ENCODE data around the gene TTC33. TPM values are rescaled to one million over a fixed set of nuclear protein-coding genes. Genes with fewer than 3 reads are reported as not detected.
"Not testable (repeated sequence)": the region's sequence is repeated elsewhere in the genome, so short reads cannot be mapped to it uniquely, and the experiment has no call there.

The TTC33 gene
- total RNA-seq, 3 donors from 2014 or later (not counting 1 experiment from before 2014, with no cell fraction given), result 7.3 to 11.4 (median 10.0) TPM

- Mint-ChIP-seq H3K36me3 (no peaks in the 10 kb centered on the region), H3K9me3 (no peaks in the 10 kb centered on the region), H3K4me3 (no peak overlapping the region), H3K27me3 (ENCODE audit: low read depth in 2 of 2) (peaks cover 0 to 6% of the 10 kb centered on the region in 2 donors), H3K27ac (no peak overlapping the region), H3K4me1 (peaks cover 14 to 22% of the 10 kb centered on the region in 2 donors)
- intact Hi-C loops (cut with micrococcal nuclease), result no loop called here
- no peak for TF ChIP-seq CTCF (IDR thresholded peaks at IDR 0.05)
- H3K27me3 ChIP-seq (ENCODE audit: control insufficient read depth, insufficient read depth, low read length), result no peaks in the 10 kb centered on the region
- H3K9me3 ChIP-seq (ENCODE audit: control insufficient read depth, insufficient read depth, low read length), result no peaks in the 10 kb centered on the region
- H3K36me3 ChIP-seq (ENCODE audit: control insufficient read depth, insufficient read depth, low read length), result no peaks in the 10 kb centered on the region
- peaks cover 3% of the 10 kb centered on the region for H3K4me1 ChIP-seq (ENCODE audit: control insufficient read depth, insufficient read depth, low read length)
- WGBS (ENCODE audit: insufficient coverage), result 79% methylated on average over 2 of the region's 3 CpGs
- no peak overlapping the region for H3K4me3 ChIP-seq (ENCODE audit: low read length)
- no peak overlapping the region for H3K27ac ChIP-seq (ENCODE audit: low read length)
- DNase-seq (no peak), ATAC-seq (no peak)
Measured at GRCh38 chr5:40665635-40666298, 90.0 kb downstream of the TTC33 start.

GRCh38 chr5:40660751-40661150 is 95.0 kb downstream of the TTC33 start:
- Histone ChIP-seq H3K36me3 (ENCODE audit: control insufficient read depth, insufficient read depth, low read length) (no peaks in the 10 kb centered on the region), H3K4me1 (ENCODE audit: control insufficient read depth, insufficient read depth, low read length) (no peaks in the 10 kb centered on the region), H3K4me3 (ENCODE audit: low read length) (no peak overlapping the region), H3K27ac (ENCODE audit: low read length) (no peak overlapping the region), H3K27me3 (ENCODE audit: control insufficient read depth, insufficient read depth, low read length) (no peaks in the 10 kb centered on the region), H3K9me3 (ENCODE audit: control insufficient read depth, insufficient read depth, low read length) (no peaks in the 10 kb centered on the region)
- H3K27ac Mint-ChIP-seq, result no peak overlapping the region
- no peak for DNase-seq
- H3K4me1 Mint-ChIP-seq, result no peaks in the 10 kb centered on the region
- ATAC-seq, result no peak
- H3K9me3 Mint-ChIP-seq, result no peaks in the 10 kb centered on the region
- no peak overlapping the region for H3K4me3 Mint-ChIP-seq
- H3K36me3 Mint-ChIP-seq, result no peaks in the 10 kb centered on the region
- WGBS (ENCODE audit: insufficient coverage), result 96% methylated on average over 2 of the region's 2 CpGs
- TF ChIP-seq CTCF (IDR thresholded peaks at IDR 0.05), result no peak
- no peaks in the 10 kb centered on the region for H3K27me3 Mint-ChIP-seq (ENCODE audit: low read depth in 2 of 2)
- intact Hi-C loops (cut with micrococcal nuclease), result no loop called here

GRCh38 chr5:40656766-40657165 is 99.0 kb downstream of the TTC33 start:
- Mint-ChIP-seq H3K36me3 (no peaks in the 10 kb centered on the region), H3K27me3 (ENCODE audit: low read depth in 2 of 2) (no peaks in the 10 kb centered on the region), H3K4me1 (peaks cover 33% of the 10 kb centered on the region in 2 donors), H3K4me3 (no peak overlapping the region), H3K9me3 (no peaks in the 10 kb centered on the region), H3K27ac (no peak overlapping the region)
- DNase-seq, result no peak
- intact Hi-C loops (cut with micrococcal nuclease), result no loop called here
- H3K27me3 ChIP-seq (ENCODE audit: control insufficient read depth, insufficient read depth, low read length), result no peaks in the 10 kb centered on the region
- ATAC-seq, result no peak
- no peaks in the 10 kb centered on the region for H3K36me3 ChIP-seq (ENCODE audit: control insufficient read depth, insufficient read depth, low read length)
- no peaks in the 10 kb centered on the region for H3K9me3 ChIP-seq (ENCODE audit: control insufficient read depth, insufficient read depth, low read length)
- no peak overlapping the region for H3K27ac ChIP-seq (ENCODE audit: low read length)
- peaks cover 20% of the 10 kb centered on the region for H3K4me1 ChIP-seq (ENCODE audit: control insufficient read depth, insufficient read depth, low read length)
- no peak for TF ChIP-seq CTCF (IDR thresholded peaks at IDR 0.05)
- H3K4me3 ChIP-seq (ENCODE audit: low read length), result no peak overlapping the region

GRCh38 chr5:40656091-40656490 is 99.7 kb downstream of the TTC33 start:
- ATAC-seq; DNase-seq; H3K27ac ChIP-seq (ENCODE audit: low read length); H3K4me3 ChIP-seq (ENCODE audit: low read length); H3K9me3 ChIP-seq (ENCODE audit: control insufficient read depth, insufficient read depth, low read length); H3K27me3 Mint-ChIP-seq (ENCODE audit: low read depth in 2 of 2); H3K9me3 Mint-ChIP-seq; H3K4me3 Mint-ChIP-seq; H3K27ac Mint-ChIP-seq; H3K36me3 Mint-ChIP-seq; intact Hi-C loops (cut with micrococcal nuclease); H3K27me3 ChIP-seq (ENCODE audit: control insufficient read depth, insufficient read depth, low read length); H3K36me3 ChIP-seq (ENCODE audit: control insufficient read depth, insufficient read depth, low read length): not testable (repeated sequence)
- H3K4me1 Mint-ChIP-seq, result peaks cover 33% of the 10 kb centered on the region in 2 donors
- H3K4me1 ChIP-seq (ENCODE audit: control insufficient read depth, insufficient read depth, low read length), result peaks cover 20% of the 10 kb centered on the region
